CD4-positive, alpha-beta T cell treated with Interleukin-4 for 1 hour (primary cell): Measurements from ENCODE around the gene CILP2.
A peak's percentile ranks its signal among the peaks of the same experiment; 100 is the strongest.

Experiments
- DNase-seq, 2 donors: peaks; one replicate each; pipeline ENCODE4 v3.0.0-alpha.2; 2020 to 2022

The CILP2 gene

GRCh38 chr19:19529783-19530422, 8.2 kb upstream of the CILP2 start:
- no peak for DNase-seq

DNA sequence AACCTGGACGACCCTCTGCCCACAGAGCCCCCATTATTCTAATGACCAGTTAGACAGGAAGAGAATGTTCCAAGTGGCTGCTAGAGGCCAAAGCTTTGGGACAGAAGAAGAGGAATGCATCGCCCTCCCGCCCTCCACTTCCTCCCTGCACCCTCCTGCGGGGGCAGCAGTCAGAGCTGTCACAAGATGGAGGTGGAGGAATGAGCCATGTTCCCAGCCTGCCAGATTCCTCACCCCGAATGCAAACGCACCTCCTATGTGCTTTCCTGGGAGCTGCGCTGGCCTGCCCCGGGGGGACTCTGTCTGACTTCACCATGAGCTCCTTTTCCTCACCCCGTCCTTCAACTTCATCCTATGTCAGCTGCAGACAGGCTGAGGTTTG, 7.7 kb upstream of the CILP2 start:
- no peak for DNase-seq

DNA sequence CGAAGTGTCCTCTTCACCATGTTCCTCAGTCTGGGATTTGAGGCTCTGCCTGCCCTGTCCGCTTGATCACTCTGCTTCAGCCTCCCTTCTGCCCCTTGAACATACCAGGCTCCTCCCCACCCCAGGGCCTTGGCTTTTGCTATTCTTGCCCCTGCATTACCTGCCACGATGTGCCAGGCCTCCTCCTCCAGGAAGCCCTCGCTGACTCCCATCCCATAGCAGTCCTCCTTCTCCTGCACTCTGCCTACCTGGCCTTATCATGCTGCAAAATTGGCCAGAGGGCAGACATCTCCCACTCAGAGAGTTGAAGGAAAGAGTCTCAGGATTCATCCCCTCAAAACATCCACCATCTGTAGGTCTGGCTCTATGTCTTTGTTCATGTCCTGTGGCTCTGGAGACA, 7.2 kb upstream of the CILP2 start:
- no peak for DNase-seq

- DNase-seq: peak; percentile 81 to 85
Measured at GRCh38 chr19:19531951-19532805, 5.9 kb upstream of the CILP2 start.

DNA sequence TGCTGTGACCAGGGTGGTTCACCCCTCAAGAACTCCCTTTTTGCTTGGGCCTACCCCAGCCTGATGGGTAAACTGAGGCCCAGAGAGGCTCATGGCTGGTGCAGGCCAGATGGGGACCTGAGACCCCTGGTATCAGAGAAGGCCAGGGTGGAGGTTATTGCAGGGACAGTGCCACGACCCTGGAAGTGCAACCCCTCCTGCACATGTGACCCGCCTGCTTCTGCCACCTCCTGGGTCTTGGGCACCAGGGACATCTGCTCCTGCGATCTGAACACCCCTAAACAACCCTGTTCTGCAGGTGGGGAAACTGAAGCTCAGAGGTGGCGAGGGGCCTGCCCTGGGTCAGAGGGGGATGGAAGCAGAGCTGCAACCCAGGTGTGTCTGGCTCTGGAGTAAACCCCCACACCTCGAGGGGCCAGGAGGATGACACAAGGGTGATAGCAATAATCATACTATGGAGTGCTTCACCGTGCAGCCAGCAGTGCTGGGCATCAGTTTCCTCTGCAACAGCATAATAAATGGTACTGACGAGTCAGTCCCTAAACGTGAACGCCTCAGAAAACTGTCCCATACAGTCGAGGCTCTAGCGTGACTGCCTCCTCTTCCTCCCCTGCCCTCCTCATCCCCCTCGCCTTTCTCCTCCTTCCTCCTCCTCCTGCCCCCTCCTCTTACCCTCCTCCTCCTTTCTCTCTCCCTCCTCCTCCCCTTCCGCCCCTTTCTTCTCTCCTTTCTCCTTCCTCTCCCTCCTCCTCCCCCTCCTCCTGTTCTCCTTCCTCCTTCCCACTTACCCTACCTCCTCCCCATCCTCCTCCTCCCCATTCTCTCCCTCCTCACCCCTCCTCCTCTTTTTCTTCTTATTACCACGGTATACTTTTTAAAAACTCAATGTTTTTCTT, 5.0 kb upstream of the CILP2 start:
- DNase-seq: no peak

DNA sequence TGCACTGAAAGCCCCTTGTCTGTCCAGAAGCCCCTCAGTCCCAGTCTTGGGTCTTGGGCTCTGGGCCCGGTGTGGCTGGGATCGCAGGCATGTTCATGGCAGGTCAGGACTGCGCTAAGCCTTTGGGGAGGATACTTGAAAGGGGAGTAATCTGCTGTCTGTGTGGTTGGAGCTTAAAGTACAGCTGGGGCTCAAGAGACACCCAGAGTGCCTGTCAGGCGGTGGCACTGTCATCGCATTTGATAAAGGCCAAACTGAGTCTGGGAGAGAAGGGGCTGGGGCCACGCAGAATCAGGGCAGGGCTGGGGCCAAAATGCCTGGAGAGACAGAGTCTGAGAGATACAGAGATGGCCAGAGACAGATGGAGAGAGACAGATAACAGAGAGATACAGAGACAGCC, 4.2 kb upstream of the CILP2 start:
- DNase-seq: no peak

- no peak for DNase-seq
Measured at GRCh38 chr19:19534556-19535265, 3.4 kb upstream of the CILP2 start.

- DNase-seq: no peak
Measured at GRCh38 chr19:19535311-19536191, 2.5 kb upstream of the CILP2 start.

DNA sequence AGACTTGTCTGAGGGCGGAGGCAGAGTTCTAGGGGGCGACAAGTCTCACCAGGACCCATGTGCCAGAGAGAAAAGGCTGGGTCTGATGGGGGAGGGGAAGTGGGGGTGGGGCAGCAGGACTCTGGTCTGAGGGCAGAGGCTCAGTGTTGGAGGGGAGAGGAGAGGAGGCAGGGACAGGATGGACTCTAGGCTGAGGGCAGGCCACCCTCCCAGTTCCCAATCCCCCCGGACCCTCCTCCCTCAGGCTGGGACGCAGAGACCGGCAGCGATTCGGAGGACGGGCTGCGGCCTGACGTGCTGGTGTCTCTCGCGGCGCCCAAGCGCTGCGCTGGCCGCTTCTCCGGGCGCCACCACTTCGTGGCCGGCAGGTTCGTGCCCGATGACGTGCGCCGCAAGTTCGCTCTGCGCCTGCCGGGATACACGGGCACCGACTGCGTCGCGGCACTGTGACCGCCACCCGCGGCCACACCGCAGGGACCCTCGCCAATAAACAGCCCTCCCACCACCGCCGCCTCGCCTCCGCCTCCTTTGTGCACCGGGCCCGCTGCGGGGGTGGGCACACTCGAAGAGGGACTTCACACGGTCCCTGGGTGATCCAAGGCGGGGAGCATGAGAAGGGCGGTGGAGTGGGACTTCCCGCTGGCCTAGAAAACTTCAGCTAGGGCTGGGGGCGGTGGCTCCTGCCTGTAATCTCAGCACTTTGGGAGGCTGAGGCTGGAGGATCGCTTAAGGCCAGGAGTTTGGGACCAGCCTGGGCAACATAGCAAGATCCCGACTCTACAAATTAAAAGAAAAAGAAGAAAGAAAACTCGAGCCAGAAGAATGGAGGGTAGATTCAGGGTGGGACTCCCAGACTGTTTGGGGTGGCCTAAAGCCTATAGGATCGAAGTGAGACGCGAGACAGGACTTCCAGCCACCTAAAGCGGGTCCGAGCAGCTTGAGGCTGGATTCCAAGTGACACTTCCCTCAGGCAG, 703 bp upstream of the CILP2 start:
- peak in 1 of 2 donors; percentile 30 for DNase-seq

DNA sequence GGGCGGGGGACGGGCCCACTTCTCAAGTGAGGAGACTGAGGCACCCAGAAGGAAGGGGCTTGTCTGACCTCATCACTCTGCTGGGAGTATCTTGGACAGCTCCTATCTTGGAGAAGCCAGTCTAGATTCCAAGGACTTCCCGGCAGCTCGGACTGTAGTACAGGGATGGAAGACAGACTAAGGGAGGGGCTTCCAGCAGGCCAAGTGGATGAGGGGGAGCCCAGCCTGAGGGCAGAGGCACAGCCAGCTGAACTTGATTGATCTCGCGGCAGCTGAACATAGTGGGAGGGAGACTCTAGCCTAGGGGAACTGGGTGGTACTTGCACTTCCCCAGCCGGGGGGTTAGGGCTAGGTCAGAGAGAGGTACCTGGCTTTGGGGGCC, 711 bp downstream of the CILP2 start:
- DNase-seq: no peak

DNA sequence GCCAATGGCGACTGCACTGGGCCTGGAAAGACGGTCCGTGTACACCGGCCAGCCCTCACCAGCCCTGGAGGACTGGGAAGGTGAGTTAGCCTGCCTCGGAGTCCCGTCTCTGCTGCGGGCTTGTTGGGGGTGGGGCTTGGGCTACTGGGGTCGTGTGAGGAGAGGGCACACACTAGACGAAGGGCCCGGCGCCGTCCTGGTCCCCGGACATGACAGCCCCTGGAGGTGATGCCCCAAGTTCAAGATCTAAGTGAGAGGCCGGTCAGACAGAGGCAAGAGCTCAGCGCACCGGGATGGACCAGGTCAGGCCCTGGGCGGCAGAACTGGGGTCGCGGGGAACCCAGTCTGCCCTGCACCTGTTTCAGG, 1.6 kb downstream of the CILP2 start:
- DNase-seq: no peak

DNA sequence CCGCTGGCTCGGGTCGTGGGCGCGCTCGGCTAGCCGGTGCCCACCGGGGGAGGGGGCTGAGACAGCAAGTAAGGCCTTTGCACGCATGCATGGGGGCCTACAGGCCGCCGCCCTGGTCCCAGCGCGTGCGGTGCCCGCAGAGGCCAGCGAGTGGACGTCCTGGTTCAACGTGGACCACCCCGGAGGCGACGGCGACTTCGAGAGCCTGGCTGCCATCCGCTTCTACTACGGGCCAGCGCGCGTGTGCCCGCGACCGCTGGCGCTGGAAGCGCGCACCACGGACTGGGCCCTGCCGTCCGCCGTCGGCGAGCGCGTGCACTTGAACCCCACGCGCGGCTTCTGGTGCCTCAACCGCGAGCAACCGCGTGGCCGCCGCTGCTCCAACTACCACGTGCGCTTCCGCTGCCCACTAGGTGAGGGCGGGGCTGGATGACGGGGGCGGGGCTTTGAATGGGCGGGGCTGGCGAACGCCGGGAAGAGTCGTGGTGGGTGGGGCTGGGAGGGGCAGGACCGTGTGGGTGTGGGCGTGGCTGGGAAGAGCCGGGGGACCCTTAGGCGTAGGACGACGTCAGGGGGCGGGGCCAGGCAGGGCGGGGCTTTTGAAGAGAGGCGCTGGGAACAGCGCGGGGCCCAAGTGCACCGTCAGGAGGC, 2.1 kb downstream of the CILP2 start:
- DNase-seq: peak; percentile 81 to 83

DNA sequence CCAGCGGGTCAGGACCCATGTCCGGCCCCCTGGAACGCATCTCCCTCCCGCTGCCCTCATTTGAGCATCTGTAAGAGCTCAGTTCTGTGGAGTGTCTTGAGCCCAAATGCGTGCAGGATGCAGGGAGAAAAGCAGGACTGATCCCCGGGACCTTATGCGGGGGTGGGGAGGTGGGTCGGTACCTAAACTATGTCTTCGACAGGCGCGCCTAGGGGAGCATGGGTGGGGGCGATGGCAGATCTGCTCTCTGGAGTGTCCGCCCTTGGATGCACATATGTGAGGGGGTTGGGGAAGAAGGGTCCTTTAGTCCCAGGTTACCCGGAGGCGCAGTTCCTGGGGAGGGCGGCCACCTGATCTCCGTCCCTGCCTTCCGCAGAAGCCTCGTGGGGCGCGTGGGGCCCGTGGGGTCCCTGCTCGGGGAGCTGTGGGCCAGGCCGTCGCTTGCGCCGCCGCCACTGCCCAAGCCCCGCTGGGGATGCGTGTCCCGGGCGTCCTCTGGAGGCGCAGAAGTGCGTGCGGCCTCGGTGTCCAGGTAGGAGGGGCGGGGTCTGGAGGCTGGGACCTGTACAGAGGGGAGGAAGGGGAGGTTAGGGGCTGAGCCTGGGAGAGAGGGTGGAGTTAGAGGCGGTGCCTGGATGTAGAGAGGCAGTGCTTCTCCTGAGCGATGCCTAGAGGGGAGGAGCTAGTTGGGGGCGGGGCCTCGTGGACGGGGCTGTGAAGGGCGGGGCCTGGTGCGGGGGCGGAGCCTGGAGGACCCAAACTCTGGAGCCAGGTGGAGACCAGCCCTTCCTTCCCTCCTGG, 2.9 kb downstream of the CILP2 start:
- DNase-seq: peak; percentile 81 to 86

DNA sequence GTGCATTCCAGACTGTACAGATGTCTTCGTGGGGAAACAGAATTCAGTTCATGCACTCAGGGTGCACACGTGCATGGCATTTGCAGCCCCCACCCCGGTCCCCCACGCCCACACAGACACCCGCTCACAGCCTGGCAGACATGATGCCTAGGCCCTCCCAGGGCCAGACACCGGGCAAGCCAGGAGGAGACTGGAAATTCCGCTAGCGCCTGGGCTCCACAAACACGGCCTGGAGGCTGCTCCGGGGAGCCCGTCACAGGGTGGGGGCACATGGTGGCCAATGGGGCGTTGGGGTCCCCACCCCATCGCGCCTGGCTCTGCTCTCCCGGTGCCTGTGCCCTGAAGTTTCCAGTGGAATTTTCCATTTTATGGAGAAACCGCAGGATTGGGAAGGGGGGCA, 3.6 kb downstream of the CILP2 start:
- DNase-seq: no peak

- DNase-seq: peak in 1 of 2 donors; percentile 27
Measured at GRCh38 chr19:19542507-19542906, 4.4 kb downstream of the CILP2 start.

GRCh38 chr19:19543101-19543500, 5.0 kb downstream of the CILP2 start:
- DNase-seq: no peak

- no peak for DNase-seq
Measured at GRCh38 chr19:19543640-19544039, 5.6 kb downstream of the CILP2 start.

DNA sequence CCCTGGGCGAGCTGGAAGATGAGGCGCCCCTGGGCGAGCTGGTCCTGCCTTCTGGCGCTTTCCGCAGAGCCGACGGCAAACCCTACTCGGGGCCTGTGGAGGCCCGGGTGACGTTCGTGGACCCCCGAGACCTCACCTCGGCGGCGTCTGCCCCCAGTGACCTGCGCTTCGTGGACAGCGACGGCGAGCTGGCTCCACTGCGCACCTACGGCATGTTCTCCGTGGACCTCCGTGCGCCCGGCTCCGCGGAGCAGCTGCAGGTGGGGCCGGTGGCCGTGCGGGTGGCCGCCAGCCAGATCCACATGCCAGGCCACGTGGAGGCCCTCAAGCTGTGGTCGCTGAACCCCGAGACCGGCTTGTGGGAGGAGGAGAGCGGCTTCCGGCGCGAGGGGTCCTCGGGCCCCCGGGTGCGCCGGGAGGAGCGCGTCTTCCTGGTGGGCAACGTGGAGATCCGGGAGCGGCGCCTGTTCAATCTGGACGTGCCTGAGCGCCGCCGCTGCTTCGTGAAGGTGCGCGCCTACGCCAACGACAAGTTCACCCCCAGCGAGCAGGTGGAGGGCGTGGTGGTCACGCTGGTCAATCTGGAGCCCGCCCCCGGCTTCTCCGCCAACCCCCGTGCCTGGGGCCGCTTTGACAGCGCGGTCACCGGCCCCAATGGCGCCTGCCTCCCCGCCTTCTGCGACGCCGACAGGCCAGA, 6.3 kb downstream of the CILP2 start:
- no peak for DNase-seq
